GM21526 (cell line): ENCODE data around the gene ALDOA.
"Not testable (repeated sequence)": the region's sequence is repeated elsewhere in the genome, so short reads cannot be mapped to it uniquely, and the experiment has no call there.

Source experiments
- ATAC-seq: cut with Tn5 transposase; IDR thresholded peaks from one replicate; pipeline ENCODE4 v1.9.1; 2021; ENCODE audit warnings: moderate library complexity; ENCODE audit not compliant: unreplicated experiment, low FRiP score

The ALDOA gene

DNA sequence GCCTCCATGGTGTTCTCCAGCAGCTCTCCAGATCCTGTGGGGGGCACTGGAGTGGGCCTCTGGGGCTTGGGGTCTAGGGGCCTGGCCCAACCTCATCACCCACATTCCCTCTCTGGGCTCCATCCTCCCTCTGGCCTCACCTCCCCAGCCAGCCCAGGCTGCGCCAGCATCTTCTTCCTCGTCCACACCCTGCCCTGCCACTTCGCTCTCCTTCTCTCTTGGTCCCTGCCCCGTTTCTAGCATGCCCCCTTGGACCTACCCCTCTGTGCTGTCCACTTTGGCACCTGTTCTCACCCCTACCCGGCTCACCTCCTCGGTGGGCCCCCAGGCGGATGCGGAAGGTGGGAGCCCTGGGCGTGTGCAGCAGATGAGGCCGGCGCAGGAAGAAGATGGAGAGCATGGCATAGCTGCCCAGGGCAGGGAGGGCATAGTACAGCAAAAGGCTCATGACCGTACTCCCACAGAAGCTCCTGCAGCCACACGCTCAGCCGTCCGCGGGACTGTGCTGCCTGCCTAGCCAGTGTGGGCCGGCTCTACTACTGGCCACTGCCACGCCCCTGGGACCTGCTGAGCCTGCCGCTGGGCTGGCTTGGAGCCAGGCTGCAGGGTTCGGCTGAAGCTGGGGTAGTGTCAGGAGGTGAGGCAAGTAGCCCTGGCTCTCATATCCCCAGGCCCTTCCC is 47.6 kb downstream of the ALDOA start, which contains the start of gene GDPD3:
TSS of gene GDPD3 (minus strand) at position 507 of the 680 bp plus-strand sequence. CDS start at position 448, 59 bp downstream.
- no peak for ATAC-seq

DNA sequence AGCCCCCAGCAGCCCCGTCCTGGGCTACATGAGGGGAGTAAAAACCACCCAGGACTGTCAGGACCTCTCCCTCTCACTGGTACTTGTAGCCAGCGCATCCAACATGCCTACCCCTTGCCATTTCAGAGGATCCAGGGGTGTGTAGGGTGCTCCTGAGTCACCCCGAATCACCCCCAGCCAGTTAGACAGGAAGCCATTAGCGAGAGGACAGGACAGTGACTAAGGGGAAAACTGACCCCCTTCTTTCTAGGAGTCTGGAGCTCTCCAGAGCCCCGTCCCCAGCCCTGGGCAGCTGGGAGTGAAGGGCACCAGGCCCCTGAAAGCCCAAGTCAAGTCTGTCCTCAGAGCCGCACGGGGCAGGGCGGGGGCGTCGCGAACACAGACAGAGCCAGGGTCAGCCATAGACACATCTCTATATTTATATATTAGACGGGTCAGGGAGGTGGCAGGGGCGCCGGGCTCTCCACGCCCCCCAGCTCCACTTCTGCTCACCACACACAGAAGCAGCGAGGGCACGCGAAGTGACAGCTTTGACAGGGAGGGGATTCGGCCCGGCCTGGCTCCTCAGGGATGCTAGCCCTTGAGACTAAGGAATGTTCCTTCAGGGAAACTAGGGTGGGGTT is 48.3 kb downstream of the ALDOA start:
- no peak for ATAC-seq

DNA sequence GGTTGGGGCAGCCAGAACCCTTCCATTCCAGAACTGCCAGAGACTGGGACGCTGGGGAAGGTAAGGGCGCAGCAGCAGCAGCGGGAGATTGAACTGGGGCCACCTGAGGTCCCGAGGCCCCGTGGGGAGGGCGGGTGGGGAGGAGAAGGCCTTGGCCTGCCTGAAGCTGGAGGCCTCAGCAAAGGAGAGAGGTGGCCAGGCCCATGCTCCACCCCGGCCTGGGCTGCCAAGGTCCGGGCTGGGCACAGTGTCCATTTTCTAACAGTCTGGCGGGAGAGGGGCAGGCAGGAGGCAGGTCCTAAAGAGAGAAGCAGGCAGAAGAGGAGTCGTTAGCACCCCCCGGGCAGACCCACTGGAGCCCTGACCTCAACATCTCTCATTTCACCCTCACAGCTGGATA is 48.9 kb downstream of the ALDOA start:
- ATAC-seq = no peak

DNA sequence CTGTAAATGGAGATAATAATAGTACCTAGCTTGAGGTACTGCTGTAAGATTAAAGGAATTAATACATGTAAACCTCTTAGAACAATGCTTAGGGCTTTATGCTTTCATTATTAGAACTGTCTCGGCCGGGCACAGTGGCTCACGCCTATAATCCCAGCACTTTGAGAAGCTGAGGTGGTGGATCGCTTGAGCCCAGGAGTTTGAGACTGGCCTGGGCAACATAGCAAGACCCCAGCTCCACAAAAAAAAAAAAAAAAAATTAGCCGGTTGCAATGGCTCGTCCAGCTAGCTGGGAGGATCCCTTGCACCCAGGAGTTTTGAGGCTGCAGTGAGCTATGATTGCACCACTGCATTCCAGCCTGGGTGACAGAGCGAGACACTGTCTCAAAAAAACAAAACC is 49.3 kb downstream of the ALDOA start:
- ATAC-seq = not testable (repeated sequence)

DNA sequence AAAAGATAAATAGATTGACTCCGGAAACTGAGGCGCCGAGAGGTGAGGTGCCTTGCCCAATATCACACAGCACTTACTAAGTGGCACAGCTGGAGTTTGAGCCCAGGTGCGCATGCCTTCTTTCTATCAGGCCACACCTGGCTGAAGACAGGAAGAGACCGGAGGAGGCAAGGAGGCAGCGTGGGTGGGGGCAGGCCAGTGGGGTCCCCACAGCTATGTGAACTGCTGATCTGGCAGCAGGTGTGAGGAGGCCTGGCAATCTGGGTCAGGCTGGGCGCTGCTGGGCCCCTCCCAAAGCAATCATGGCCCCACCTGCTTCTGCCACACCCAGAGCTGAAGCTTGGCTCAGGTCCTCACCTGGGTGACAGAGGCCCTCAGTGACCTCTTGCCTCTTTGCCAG is 49.7 kb downstream of the ALDOA start:
- ATAC-seq = no peak

DNA sequence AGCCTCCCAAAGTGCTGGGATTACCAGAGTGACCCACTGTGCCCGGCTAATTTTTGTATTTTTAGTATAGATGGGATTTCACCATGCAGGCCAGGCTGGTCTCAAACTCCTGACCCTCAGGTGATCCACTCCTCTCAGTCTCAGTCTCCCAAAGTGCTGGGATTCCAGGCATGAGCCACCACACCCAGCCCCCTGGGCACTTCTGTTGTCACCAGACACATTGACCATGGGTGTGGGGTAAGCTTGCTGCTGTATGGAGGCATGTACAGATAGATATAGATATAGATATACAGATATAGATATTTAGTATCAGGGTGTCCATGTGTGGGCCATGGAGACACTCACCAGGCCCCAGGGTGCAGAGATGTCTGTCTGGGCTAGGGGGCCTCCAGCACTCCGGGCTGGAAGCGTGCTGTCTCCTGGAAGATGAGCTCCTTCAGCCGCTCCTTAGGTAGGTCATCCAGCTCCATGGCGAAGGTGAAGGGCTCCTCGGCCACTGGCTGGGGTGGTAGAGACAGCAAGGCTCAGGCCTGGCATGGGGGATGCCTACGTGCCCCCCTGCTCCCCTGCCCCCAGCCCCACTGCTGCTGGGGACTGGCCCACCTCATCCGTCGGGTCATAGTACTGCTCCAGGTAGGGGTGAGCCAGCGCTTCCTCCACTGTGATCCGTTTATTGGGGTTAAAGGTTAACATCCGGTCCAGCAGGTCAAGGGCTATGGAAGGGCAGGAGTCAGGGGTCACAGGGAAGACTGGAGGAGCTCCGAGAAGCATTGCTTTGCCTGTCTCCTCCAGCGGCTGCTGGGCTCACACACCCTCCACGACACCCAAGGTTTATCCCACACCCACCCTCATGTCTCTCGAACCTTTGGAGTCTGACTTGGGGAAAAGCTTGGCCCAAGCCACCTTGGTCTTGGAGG is 51.0 kb downstream of the ALDOA start:
- ATAC-seq = no peak

DNA sequence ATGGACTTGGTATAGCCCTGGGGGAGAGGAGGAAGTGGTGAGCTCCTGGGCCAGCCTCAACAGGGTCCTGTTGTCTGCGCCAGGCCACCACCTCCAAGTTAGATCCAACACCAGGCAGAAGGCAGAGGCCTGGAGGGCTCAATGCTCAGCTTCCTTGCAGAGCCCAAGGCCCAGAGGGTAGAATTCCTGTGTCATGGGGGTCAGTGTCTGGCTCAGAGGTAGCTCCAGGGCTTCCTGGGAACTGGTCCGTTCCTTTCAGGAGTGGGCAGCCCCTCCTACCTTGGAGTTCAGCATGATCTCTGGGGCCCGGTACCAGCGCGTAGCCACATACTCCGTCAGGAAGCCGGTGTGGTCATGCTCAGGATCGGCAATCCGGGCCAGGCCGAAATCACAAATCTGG is 52.2 kb downstream of the ALDOA start:
- no peak for ATAC-seq

DNA sequence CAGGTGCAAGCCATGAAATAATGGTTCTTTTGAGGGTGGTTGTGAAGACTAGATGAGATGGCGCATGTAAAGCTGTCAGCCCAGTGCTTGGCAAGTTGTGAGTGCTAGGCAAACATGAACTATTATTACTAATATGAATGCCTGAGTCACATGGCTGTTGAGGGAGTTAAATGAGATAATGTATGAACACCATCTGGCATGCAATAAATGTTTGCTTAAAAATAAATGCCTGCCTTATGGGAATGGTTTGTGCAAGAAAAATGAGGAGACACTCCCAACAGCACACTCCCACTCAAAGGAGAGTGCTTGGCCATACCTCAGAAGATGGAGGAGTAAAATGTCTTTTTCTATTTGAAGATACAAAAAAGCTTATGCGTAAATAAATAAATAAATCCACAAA is 53.9 kb downstream of the ALDOA start:
- no peak for ATAC-seq
